HepG2 (cell line): Measurements from ENCODE around the gene SOCS7. TPM values are rescaled to one million over a fixed set of nuclear protein-coding genes. Genes with fewer than 3 reads are reported as not detected.

ENCODE experiments used
- ATAC-seq: fragments of 200-7000 bp; cut with Tn5 transposase; 3 replicates; pipeline ENCODE4 v1.9.1; 2020; ENCODE audit warnings: mild to moderate bottlenecking, moderate library complexity
- BruUV-seq: library from RNA; stranded (reverse); fragments of 400-500 nt; replicated peaks from 2 replicates; lab custom pipeline; 2021; lab: Mats Ljungman, UMichigan
- CTCF ChIA-PET: fragments of 300-600 bp; formaldehyde crosslinking; extraction: SDS; loops from one replicate; lab custom pipeline; 2021; ENCODE audit warnings: low total read pairs, inconsistent platforms, low intra/inter-chr PET ratio; lab: Yijun Ruan, JAX
- POLR2A ChIA-PET: fragments of 350-600 bp; sonication (Branson Sonifier 250); formaldehyde crosslinking; loops from one replicate; lab custom pipeline; 2020; ENCODE audit warnings: antibody characterized with exemption, inconsistent platforms; lab: Yijun Ruan, JAX
- DNase-seq: peaks from one replicate; pipeline ENCODE4 v3.0.0-alpha.2; 2015; ENCODE audit warnings: low spot score
- FAIRE-seq: peaks from 3 replicates; lab custom pipeline; 2011; peaks lifted over from hg19 to GRCh38; lab: Jason Lieb, UNC
- H2AFZ ChIP-seq: one replicate; pipeline ENCODE4 v1.6.1; 2011; ENCODE audit warnings: low read length, inconsistent platforms
- H3K27ac ChIP-seq: fragments of 300-600 bp; 3 replicates; pipeline ENCODE4 v1.8.0; 2011; ENCODE audit warnings: mixed run types, mild to moderate bottlenecking, mixed read lengths, low read length, inconsistent platforms; ENCODE audit not compliant: insufficient read depth; ENCODE audit errors: extremely low read length
- H3K27me3 ChIP-seq, 2 experiments: fragments of 200-600 bp in 1 of 2; 2 replicates in 1 of 2; 3 replicates in 1 of 2; pipeline versions ENCODE4 v1.6.0 to v1.8.0; 2011; ENCODE audit warnings: low read length in 2 of 2, mild to moderate bottlenecking in 2 of 2, moderate library complexity in 2 of 2, inconsistent platforms in 1 of 2; ENCODE audit not compliant: insufficient read depth in 2 of 2, control insufficient read depth in 1 of 2
- H3K36me3 ChIP-seq, 2 experiments: fragments of 200-600 bp in 1 of 2; replicated peaks in 1 of 2; 2 replicates in 1 of 2; 3 replicates in 1 of 2; pipeline versions ENCODE4 v1.5.1 to v1.8.0; 2011; ENCODE audit warnings: low read length in 2 of 2, inconsistent platforms in 1 of 2; ENCODE audit not compliant: insufficient read depth in 2 of 2, control insufficient read depth in 1 of 2
- H3K4me1 ChIP-seq: 2 replicates; pipeline ENCODE4 v1.5.1; 2012; ENCODE audit warnings: low read length, inconsistent platforms; ENCODE audit not compliant: insufficient read depth
- H3K4me2 ChIP-seq: 2 replicates; pipeline ENCODE4 v1.6.0; 2011; ENCODE audit warnings: low read depth, low read length, inconsistent platforms
- H3K4me3 ChIP-seq, 3 experiments: fragments of 200-600 bp in 1 of 3; sonication (generic), shearing (Covaris generic) in 1 of 3; replicated peaks in 1 of 3; 2 replicates each; pipeline ENCODE4 v1.5.1; 2011 to 2016; ENCODE audit warnings: low read length in 3 of 3, inconsistent platforms in 2 of 3, low read depth in 2 of 3, mild to moderate bottlenecking in 2 of 3, control low read depth in 1 of 3, mixed read lengths in 1 of 3; ENCODE audit not compliant: insufficient read depth in 1 of 3
- H3K79me2 ChIP-seq: one replicate; pipeline ENCODE4 v1.6.1; 2011; ENCODE audit warnings: low read length, inconsistent platforms; ENCODE audit not compliant: insufficient read depth
- H3K9ac ChIP-seq: 2 replicates; pipeline ENCODE4 v1.6.0; 2011; ENCODE audit warnings: mild to moderate bottlenecking, low read depth, low read length, inconsistent platforms; ENCODE audit not compliant: insufficient read depth
- H3K9me3 ChIP-seq: 2 replicates; pipeline ENCODE4 v1.5.1; 2012; ENCODE audit warnings: mild to moderate bottlenecking, low read length
- H4K20me1 ChIP-seq: 2 replicates; pipeline ENCODE4 v1.6.0; 2011; ENCODE audit warnings: inconsistent platforms, mild to moderate bottlenecking, low read length, moderate library complexity; ENCODE audit not compliant: insufficient read depth
- BRD4 ChIP-seq: sonication (generic); formaldehyde crosslinking; IDR thresholded peaks from 2 replicates; pipeline ENCODE4 v1.4.0; 2020; ENCODE audit warnings: missing genetic modification reagents
- MED1 ChIP-seq: sonication (generic); formaldehyde crosslinking; IDR thresholded peaks from 2 replicates; pipeline ENCODE4 v1.4.0; 2020; ENCODE audit warnings: missing genetic modification reagents
- ZNF674 ChIP-seq: sonication (generic); formaldehyde crosslinking; IDR thresholded peaks from 2 replicates; pipeline ENCODE4 v1.5.0; 2020; ENCODE audit warnings: low read depth, mild to moderate bottlenecking, missing genetic modification reagents
- WGBS: methylation state at CpG from one replicate; pipeline ENCODE4 v1.1.6; 2017; ENCODE audit warnings: low lambda C conversion rate; 5-methylcytosine and 5-hydroxymethylcytosine counted together
- in situ Hi-C: cut with HindIII; loops from 2 replicates; pipeline ENCODE4 v1.10.0; 2017; ENCODE audit warnings: low pct_unique_long_range_greater_than_20kb; ENCODE audit not compliant: extremely low pct_ligation_motif_present
- intact Hi-C: fragments of 100-400 bp; cut with micrococcal nuclease; formaldehyde crosslinking; loops from one replicate; pipeline ENCODE4 v1.10.0; 2022; ENCODE audit not compliant: unreplicated experiment
- polyA plus RNA-seq, 8 experiments: library from polyadenylated mRNA; depleted of rRNA in 3 of 8; stranded (reverse) in 7 of 8; unstranded in 1 of 8; fragments of >200 nt; fragmentation: Illumina TruSeq in 4 of 8; extraction: Trizol in 4 of 8; gene quantifications; 2 replicates each; pipeline versions ENCODE4 v1.2.1 to v1.2.3, GENCODE V29; 2011 to 2016; ENCODE audit warnings: low read depth in 4 of 8, missing spikeins in 1 of 8, mixed read lengths in 1 of 8; ENCODE audit not compliant: insufficient read depth in 1 of 8
- total RNA-seq, 5 experiments: library from RNA; depleted of rRNA; stranded (reverse); fragments of >200 nt; fragmentation: Illumina TruSeq; extraction: Trizol; gene quantifications; 2 replicates each; pipeline ENCODE4 v1.2.3, GENCODE V29; 2016; ENCODE audit warnings: low read depth in 1 of 5
- TF ChIP-seq, protein P1 (sequence below): sonication (generic); formaldehyde crosslinking; IDR thresholded peaks from 2 replicates; pipeline ENCODE4 v1.9.0; 2021; ENCODE audit warnings: missing genetic modification reagents, borderline replicate concordance
- TF ChIP-seq, protein P2 (sequence below): sonication (generic); formaldehyde crosslinking; IDR thresholded peaks from 2 replicates; pipeline ENCODE4 v1.4.0; 2020; ENCODE audit warnings: missing genetic modification reagents
- TF ChIP-seq, protein P3 (sequence below): sonication (generic); formaldehyde crosslinking; IDR thresholded peaks from 2 replicates; pipeline ENCODE4 v1.5.0; 2020; ENCODE audit warnings: mild to moderate bottlenecking, missing genetic modification reagents
- TF ChIP-seq, protein P4 (sequence below): sonication (generic); formaldehyde crosslinking; IDR thresholded peaks from 2 replicates; pipeline ENCODE4 v1.4.0; 2020; ENCODE audit warnings: missing genetic modification reagents, borderline replicate concordance

SOCS7 gene
- total and polyA plus RNA-seq, 2 of the 13 experiments (the other 11 are each of a cell fraction or from before 2014, with no cell fraction given), result 19.2 to 24.2 TPM

DNA sequence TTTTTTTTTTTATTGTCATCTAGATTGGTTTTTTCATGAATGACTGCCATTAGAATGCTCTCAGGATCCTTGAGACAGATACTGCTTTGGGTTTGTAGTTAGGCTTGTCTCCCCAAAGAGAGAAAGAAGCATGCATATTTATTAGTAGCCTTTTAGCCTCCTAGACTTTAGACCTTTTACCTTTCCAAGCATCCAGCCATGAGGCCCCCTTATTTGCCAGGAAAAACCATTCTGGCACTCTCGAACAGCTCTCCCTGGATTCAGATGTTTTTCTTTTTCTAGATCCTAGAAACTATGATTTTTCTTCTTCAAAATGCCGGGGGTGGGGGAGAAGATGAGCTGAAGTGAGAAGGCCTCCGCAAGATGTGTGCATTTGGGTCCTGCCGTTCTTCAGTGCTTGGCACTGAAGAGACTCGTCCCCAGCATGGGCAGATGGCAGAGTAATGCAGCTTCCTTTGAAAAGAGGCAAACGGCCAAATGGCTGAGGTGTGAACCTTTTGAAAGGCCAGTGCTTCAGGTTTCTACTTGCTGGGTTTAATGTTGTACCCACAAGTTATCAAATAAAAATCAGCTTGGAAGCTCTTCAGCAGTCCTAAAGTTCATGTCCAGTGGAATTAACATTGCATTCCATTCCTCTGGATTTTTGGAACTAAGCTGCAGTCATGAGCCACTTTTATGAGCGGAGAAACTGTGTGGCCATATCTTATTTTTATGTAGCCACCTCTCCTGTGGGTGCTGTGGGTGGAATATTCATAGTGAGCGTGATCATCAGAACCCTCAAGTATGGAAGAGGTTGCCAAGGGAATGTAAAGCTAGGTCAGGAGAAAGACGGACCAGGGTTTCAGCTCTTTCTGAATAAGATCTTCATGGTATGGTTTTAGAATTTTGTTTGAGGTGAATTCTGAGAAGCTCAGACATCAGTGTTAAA is 7.2 kb downstream of the SOCS7 start:
- DNase-seq (peak; percentile 34), ATAC-seq (peak; percentile 62), FAIRE-seq (no peak)
- Histone ChIP-seq H3K9ac (peak overlapping the region; percentile 40), H3K4me1 (peaks cover 62% of the 10 kb centered on the region), H2AFZ (no peak overlapping the region), H3K79me2 (peaks cover 72% of the 10 kb centered on the region), H3K9me3 (no peaks in the 10 kb centered on the region), H3K4me3 (peak overlapping the region; percentile 2 to 36 (median 26); a peak in 5 of 6 replicates), H4K20me1 (peaks cover 9% of the 10 kb centered on the region; the same call in 1 of the 2 replicates), H3K36me3 (peaks cover 4 to 22% of the 10 kb centered on the region in 2 experiments; a peak in 4 of 5 replicates), H3K27ac (peak overlapping the region; percentile 63), H3K4me2 (peak overlapping the region; percentile 67), H3K27me3 (no peaks in the 10 kb centered on the region)
- WGBS, result 49% methylated on average over 9 of the region's 9 CpGs
- ChIA-PET CTCF (no interaction called here), POLR2A (interaction anchor here (1.3 to 2.6 kb wide), 3 partner anchors 7 to 57 kb away, joined by 5 to 15 read pairs (median 12); partner anchors contain the start of gene SOCS7)
- no TSS peak for BruUV-seq
- in situ Hi-C loops (no loop called here), intact Hi-C loops (no loop called here)
- TF ChIP-seq, protein P1, sequence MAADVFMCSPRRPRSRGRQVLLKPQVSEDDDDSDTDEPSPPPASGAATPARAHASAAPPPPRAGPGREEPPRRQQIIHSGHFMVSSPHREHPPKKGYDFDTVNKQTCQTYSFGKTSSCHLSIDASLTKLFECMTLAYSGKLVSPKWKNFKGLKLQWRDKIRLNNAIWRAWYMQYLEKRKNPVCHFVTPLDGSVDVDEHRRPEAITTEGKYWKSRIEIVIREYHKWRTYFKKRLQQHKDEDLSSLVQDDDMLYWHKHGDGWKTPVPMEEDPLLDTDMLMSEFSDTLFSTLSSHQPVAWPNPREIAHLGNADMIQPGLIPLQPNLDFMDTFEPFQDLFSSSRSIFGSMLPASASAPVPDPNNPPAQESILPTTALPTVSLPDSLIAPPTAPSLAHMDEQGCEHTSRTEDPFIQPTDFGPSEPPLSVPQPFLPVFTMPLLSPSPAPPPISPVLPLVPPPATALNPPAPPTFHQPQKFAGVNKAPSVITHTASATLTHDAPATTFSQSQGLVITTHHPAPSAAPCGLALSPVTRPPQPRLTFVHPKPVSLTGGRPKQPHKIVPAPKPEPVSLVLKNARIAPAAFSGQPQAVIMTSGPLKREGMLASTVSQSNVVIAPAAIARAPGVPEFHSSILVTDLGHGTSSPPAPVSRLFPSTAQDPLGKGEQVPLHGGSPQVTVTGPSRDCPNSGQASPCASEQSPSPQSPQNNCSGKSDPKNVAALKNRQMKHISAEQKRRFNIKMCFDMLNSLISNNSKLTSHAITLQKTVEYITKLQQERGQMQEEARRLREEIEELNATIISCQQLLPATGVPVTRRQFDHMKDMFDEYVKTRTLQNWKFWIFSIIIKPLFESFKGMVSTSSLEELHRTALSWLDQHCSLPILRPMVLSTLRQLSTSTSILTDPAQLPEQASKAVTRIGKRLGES, result no peak
- TF ChIP-seq, protein P2, sequence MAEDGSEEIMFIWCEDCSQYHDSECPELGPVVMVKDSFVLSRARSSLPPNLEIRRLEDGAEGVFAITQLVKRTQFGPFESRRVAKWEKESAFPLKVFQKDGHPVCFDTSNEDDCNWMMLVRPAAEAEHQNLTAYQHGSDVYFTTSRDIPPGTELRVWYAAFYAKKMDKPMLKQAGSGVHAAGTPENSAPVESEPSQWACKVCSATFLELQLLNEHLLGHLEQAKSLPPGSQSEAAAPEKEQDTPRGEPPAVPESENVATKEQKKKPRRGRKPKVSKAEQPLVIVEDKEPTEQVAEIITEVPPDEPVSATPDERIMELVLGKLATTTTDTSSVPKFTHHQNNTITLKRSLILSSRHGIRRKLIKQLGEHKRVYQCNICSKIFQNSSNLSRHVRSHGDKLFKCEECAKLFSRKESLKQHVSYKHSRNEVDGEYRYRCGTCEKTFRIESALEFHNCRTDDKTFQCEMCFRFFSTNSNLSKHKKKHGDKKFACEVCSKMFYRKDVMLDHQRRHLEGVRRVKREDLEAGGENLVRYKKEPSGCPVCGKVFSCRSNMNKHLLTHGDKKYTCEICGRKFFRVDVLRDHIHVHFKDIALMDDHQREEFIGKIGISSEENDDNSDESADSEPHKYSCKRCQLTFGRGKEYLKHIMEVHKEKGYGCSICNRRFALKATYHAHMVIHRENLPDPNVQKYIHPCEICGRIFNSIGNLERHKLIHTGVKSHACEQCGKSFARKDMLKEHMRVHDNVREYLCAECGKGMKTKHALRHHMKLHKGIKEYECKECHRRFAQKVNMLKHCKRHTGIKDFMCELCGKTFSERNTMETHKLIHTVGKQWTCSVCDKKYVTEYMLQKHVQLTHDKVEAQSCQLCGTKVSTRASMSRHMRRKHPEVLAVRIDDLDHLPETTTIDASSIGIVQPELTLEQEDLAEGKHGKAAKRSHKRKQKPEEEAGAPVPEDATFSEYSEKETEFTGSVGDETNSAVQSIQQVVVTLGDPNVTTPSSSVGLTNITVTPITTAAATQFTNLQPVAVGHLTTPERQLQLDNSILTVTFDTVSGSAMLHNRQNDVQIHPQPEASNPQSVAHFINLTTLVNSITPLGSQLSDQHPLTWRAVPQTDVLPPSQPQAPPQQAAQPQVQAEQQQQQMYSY (CRISPR knock-in tag), result no peak
- TF ChIP-seq, protein P3, sequence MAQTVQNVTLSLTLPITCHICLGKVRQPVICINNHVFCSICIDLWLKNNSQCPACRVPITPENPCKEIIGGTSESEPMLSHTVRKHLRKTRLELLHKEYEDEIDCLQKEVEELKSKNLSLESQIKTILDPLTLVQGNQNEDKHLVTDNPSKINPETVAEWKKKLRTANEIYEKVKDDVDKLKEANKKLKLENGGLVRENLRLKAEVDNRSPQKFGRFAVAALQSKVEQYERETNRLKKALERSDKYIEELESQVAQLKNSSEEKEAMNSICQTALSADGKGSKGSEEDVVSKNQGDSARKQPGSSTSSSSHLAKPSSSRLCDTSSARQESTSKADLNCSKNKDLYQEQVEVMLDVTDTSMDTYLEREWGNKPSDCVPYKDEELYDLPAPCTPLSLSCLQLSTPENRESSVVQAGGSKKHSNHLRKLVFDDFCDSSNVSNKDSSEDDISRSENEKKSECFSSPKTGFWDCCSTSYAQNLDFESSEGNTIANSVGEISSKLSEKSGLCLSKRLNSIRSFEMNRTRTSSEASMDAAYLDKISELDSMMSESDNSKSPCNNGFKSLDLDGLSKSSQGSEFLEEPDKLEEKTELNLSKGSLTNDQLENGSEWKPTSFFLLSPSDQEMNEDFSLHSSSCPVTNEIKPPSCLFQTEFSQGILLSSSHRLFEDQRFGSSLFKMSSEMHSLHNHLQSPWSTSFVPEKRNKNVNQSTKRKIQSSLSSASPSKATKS (CRISPR knock-in tag), result no peak
- TF ChIP-seq BRD4 (CRISPR knock-in tag) (no peak), MED1 (peak; percentile 44; the same call in 1 of the 2 replicates), ZNF674 (CRISPR knock-in tag) (no peak)
- TF ChIP-seq, protein P4, sequence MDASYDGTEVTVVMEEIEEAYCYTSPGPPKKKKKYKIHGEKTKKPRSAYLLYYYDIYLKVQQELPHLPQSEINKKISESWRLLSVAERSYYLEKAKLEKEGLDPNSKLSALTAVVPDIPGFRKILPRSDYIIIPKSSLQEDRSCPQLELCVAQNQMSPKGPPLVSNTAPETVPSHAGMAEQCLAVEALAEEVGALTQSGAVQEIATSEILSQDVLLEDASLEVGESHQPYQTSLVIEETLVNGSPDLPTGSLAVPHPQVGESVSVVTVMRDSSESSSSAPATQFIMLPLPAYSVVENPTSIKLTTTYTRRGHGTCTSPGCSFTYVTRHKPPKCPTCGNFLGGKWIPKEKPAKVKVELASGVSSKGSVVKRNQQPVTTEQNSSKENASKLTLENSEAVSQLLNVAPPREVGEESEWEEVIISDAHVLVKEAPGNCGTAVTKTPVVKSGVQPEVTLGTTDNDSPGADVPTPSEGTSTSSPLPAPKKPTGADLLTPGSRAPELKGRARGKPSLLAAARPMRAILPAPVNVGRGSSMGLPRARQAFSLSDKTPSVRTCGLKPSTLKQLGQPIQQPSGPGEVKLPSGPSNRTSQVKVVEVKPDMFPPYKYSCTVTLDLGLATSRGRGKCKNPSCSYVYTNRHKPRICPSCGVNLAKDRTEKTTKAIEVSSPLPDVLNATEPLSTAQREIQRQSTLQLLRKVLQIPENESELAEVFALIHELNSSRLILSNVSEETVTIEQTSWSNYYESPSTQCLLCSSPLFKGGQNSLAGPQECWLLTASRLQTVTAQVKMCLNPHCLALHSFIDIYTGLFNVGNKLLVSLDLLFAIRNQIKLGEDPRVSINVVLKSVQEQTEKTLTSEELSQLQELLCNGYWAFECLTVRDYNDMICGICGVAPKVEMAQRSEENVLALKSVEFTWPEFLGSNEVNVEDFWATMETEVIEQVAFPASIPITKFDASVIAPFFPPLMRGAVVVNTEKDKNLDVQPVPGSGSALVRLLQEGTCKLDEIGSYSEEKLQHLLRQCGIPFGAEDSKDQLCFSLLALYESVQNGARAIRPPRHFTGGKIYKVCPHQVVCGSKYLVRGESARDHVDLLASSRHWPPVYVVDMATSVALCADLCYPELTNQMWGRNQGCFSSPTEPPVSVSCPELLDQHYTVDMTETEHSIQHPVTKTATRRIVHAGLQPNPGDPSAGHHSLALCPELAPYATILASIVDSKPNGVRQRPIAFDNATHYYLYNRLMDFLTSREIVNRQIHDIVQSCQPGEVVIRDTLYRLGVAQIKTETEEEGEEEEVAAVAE (CRISPR knock-in tag), result no peak
